PFSK-1 (cell line): Measurements from ENCODE around the gene FAM174C.

Experiments
- FOXP2 ChIP-seq: optimal IDR thresholded peaks from 2 replicates; pipeline ENCODE3; 2011; ENCODE audit warnings: borderline replicate concordance, control low read depth, inconsistent platforms; ENCODE audit not compliant: insufficient read depth; ENCODE audit errors: extremely low read length, extremely low read depth
- POLR2AphosphoS5 ChIP-seq: IDR thresholded peaks from 2 replicates; pipeline ENCODE4 v1.6.1; 2012; ENCODE audit warnings: low read depth, mild to moderate bottlenecking, control low read depth, low read length, moderate library complexity
- SIN3A ChIP-seq: IDR thresholded peaks from 2 replicates; pipeline ENCODE4 v1.6.1; 2012; ENCODE audit warnings: mild to moderate bottlenecking, low read length, moderate library complexity, borderline replicate concordance; ENCODE audit not compliant: insufficient read depth
- TAF1 ChIP-seq: IDR thresholded peaks from 2 replicates; pipeline ENCODE4 v1.6.1; 2012; ENCODE audit warnings: low read length, control low read depth, borderline replicate concordance; ENCODE audit not compliant: insufficient read depth
- TF ChIP-seq, protein P1 (sequence below), 2 experiments: IDR thresholded peaks; 2 replicates each; pipeline versions ENCODE4 v1.6.1 to v1.8.0; 2011 to 2012; ENCODE audit warnings: low read depth in 2 of 2, low read length in 2 of 2, control low read depth in 1 of 2, inconsistent platforms in 1 of 2, mild to moderate bottlenecking in 1 of 2, moderate library complexity in 1 of 2; ENCODE audit not compliant: insufficient read depth in 1 of 2

FAM174C gene

DNA sequence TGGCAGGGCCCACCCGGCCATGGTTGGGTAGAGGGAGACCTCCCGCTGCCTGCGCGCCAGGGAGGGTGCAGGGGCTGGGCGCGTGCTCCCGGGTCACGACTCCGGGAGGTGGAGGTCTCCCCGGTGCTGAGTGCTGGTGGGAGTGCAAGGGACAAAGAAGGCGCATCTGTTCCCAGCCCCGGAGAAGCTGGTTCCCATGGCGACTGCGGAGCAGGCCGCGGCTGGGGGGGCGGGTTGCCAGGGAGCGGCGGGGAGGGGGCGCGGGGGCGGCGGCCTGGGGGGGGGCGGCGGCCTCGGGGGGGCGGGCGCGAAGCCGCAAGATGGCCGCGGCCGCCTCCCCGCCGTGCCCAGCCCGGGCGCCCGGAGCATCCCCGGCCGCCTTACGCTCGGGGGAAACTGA is 38.8 kb upstream of the FAM174C start:
- TF ChIP-seq, protein P1, sequence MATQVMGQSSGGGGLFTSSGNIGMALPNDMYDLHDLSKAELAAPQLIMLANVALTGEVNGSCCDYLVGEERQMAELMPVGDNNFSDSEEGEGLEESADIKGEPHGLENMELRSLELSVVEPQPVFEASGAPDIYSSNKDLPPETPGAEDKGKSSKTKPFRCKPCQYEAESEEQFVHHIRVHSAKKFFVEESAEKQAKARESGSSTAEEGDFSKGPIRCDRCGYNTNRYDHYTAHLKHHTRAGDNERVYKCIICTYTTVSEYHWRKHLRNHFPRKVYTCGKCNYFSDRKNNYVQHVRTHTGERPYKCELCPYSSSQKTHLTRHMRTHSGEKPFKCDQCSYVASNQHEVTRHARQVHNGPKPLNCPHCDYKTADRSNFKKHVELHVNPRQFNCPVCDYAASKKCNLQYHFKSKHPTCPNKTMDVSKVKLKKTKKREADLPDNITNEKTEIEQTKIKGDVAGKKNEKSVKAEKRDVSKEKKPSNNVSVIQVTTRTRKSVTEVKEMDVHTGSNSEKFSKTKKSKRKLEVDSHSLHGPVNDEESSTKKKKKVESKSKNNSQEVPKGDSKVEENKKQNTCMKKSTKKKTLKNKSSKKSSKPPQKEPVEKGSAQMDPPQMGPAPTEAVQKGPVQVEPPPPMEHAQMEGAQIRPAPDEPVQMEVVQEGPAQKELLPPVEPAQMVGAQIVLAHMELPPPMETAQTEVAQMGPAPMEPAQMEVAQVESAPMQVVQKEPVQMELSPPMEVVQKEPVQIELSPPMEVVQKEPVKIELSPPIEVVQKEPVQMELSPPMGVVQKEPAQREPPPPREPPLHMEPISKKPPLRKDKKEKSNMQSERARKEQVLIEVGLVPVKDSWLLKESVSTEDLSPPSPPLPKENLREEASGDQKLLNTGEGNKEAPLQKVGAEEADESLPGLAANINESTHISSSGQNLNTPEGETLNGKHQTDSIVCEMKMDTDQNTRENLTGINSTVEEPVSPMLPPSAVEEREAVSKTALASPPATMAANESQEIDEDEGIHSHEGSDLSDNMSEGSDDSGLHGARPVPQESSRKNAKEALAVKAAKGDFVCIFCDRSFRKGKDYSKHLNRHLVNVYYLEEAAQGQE (IDR thresholded peaks at IDR 0.05; ENCODE audit: insufficient read depth in 1 of 2, low read depth in 2 of 2, low read length in 2 of 2), result no peak
- TF ChIP-seq TAF1 (no peak), POLR2AphosphoS5 (no peak), FOXP2 (no peak), SIN3A (no peak)

DNA sequence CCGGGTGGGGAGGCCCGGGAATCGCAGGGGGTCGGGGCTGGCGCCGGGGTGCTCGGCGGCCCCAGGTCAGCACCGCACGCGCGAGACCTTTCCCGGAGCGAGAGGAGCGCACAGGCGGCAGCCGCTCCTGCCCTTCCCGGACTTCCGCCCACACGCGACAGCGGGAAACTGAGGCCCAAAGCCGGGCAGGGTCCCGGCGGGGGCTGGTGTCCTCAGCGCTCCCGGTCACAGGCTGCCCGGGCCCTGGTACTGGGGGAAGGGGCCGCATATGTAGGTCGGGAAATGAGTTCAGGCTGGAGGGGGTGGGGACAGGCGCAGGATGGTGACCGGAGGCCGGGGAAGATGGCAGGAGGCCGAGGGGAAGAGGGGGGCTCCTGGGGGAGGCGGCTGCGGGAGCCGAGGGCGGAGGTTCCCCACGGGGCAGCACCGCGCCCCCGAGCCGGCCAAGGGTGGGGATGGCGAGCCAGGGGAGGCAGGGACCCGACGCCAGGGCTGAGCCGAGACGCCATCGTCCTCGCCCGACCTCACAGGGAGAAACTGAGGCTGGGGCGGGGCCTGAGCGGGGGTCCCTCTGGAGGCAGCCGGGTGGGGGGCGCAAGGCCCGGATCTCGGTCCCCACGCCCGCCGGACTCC is 38.2 kb upstream of the FAM174C start:
- TF ChIP-seq FOXP2 (no peak), SIN3A (peak; percentile 28; the same call in 1 of the 2 replicates)

- TF ChIP-seq POLR2AphosphoS5, result no peak
- no peak for TF ChIP-seq TAF1
- TF ChIP-seq, protein P1 (IDR thresholded peaks at IDR 0.05; ENCODE audit: insufficient read depth in 1 of 2, low read depth in 2 of 2, low read length in 2 of 2), result no peak
- no peak for TF ChIP-seq SIN3A
- TF ChIP-seq FOXP2, result no peak
These were observed 37.5 kb upstream of the FAM174C start, which contains the start of gene CBARP for GRCh38 chr19:1237754-1238368. TSS of gene CBARP (minus strand) at chr19:1238005. CDS start at chr19:1236100, 1,905 bp downstream.

- no peak for TF ChIP-seq SIN3A
- TF ChIP-seq FOXP2, result no peak
- TF ChIP-seq POLR2AphosphoS5, result no peak
- TF ChIP-seq, protein P1 (IDR thresholded peaks at IDR 0.05; ENCODE audit: insufficient read depth in 1 of 2, low read depth in 2 of 2, low read length in 2 of 2), result no peak
- TF ChIP-seq TAF1, result no peak
These were observed 36.7 kb upstream of the FAM174C start for GRCh38 chr19:1238369-1239303.

DNA sequence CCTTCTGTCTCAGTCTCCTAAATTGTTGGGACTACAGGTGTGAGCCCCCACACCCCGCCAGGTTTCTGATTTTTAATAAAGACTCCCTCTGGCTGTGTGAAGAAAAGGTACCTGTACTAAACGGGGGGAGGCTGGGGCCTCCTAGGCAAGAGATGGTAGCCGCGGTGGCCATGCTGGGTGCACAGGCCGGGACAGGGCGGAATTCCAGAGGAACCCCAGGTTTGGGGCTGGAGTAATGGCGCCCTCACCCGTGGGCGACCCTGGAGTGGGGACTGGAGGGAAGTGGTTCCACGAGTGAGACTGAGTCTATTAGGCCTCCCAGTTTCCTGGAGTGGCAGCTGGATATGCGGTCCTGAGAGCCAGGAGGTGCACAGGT is 35.9 kb upstream of the FAM174C start:
- TF ChIP-seq POLR2AphosphoS5, result no peak
- no peak for TF ChIP-seq FOXP2
- no peak for TF ChIP-seq TAF1
- TF ChIP-seq, protein P1 (IDR thresholded peaks at IDR 0.05; ENCODE audit: insufficient read depth in 1 of 2, low read depth in 2 of 2, low read length in 2 of 2), result no peak
- no peak for TF ChIP-seq SIN3A
